Neural cell (in vitro differentiated cells): Measurements from ENCODE around the gene OR4D1. TPM values are rescaled to one million over a fixed set of nuclear protein-coding genes. Genes with fewer than 3 reads are reported as not detected.

Experiments
- H2AFZ ChIP-seq: fragments of 200-600, 300-800 bp; sonication (generic), shearing (Covaris generic); 2 replicates; pipeline ENCODE4 v1.6.0; 2014; ENCODE audit warnings: low read depth, mild to moderate bottlenecking, antibody characterized with exemption, low read length, moderate library complexity
- H3F3A ChIP-seq: fragments of 200-600 bp; shearing (Covaris generic); 2 replicates; pipeline ENCODE4 v1.6.1; 2016; ENCODE audit warnings: mild to moderate bottlenecking, moderate library complexity, mixed read lengths, antibody characterized with exemption, low read length; ENCODE audit not compliant: insufficient read depth, poor library complexity, severe bottlenecking
- H3K27ac ChIP-seq: fragments of 200-600, 300-800 bp; sonication (generic), shearing (Covaris generic); 2 replicates; pipeline ENCODE4 v1.5.1; 2014; ENCODE audit warnings: mild to moderate bottlenecking, low read length, moderate library complexity
- H3K27me3 ChIP-seq: fragments of 300-800, 200-600 bp; sonication (generic), shearing (Covaris generic); 2 replicates; pipeline ENCODE4 v1.6.0; 2014; ENCODE audit warnings: mild to moderate bottlenecking, low read depth, low read length, moderate library complexity; ENCODE audit not compliant: insufficient read depth
- H3K36me3 ChIP-seq: fragments of 300-800, 200-600 bp; sonication (generic), shearing (Covaris generic); 2 replicates; pipeline ENCODE4 v1.5.1; 2014; ENCODE audit warnings: mild to moderate bottlenecking, antibody characterized with exemption, low read length, moderate library complexity; ENCODE audit not compliant: insufficient read depth
- H3K4me2 ChIP-seq: fragments of 300-800, 200-600 bp; sonication (generic), shearing (Covaris generic); 2 replicates; pipeline ENCODE4 v1.6.0; 2014; ENCODE audit warnings: mild to moderate bottlenecking, low read length
- H3K4me3 ChIP-seq: fragments of 300-800, 200-600 bp; sonication (generic), shearing (Covaris generic); 2 replicates; pipeline ENCODE4 v1.5.1; 2014; ENCODE audit warnings: mild to moderate bottlenecking, low read length, moderate library complexity
- H3K79me2 ChIP-seq: fragments of 200-600 bp; shearing (Covaris generic); replicated peaks from 2 replicates; pipeline ENCODE4 v1.6.0; 2014; ENCODE audit warnings: mild to moderate bottlenecking, low read length, moderate library complexity; ENCODE audit not compliant: insufficient read depth
- H3K9ac ChIP-seq: fragments of 300-800, 200-600 bp; sonication (generic), shearing (Covaris generic); 2 replicates; pipeline ENCODE4 v1.6.1; 2016; ENCODE audit warnings: mild to moderate bottlenecking, low read length, mixed read lengths
- H3K9me2 ChIP-seq: fragments of 200-600 bp; shearing (Covaris generic); 2 replicates; pipeline ENCODE4 v1.6.1; 2016; ENCODE audit warnings: mild to moderate bottlenecking, low read length, mixed read lengths; ENCODE audit not compliant: insufficient read depth
- H3K9me3 ChIP-seq: fragments of 200-600, 300-800 bp; sonication (generic), shearing (Covaris generic); 2 replicates; pipeline ENCODE4 v1.6.1; 2016; ENCODE audit warnings: mild to moderate bottlenecking, mixed run types, low read length, moderate library complexity, mixed read lengths
- H4K20me1 ChIP-seq: fragments of 200-600 bp; shearing (Covaris generic); 2 replicates; pipeline ENCODE4 v1.6.1; 2016; ENCODE audit warnings: mild to moderate bottlenecking, mixed run types; ENCODE audit not compliant: insufficient read depth
- CTCF ChIP-seq: fragments of 450-650 bp; IDR thresholded peaks from 2 replicates; pipeline ENCODE4 v1.5.1; 2014; ENCODE audit warnings: antibody characterized with exemption, mild to moderate bottlenecking, moderate library complexity; ENCODE audit not compliant: poor library complexity, severe bottlenecking
- EP300 ChIP-seq: fragments of 450-650 bp; conservative IDR thresholded peaks from 2 replicates; pipeline ENCODE4 v1.6.1; 2014; ENCODE audit warnings: antibody characterized with exemption, mild to moderate bottlenecking, moderate library complexity; ENCODE audit not compliant: poor library complexity, severe bottlenecking
- EZH2 ChIP-seq: fragments of 200-600, 300-800 bp; shearing (Covaris generic), sonication (generic); IDR thresholded peaks from 2 replicates; pipeline ENCODE4 v1.6.1; 2014; ENCODE audit warnings: antibody characterized with exemption, low read length, borderline replicate concordance, mild to moderate bottlenecking; ENCODE audit not compliant: insufficient read depth, poor library complexity, severe bottlenecking
- MXI1 ChIP-seq: fragments of 450-650 bp; conservative IDR thresholded peaks from 2 replicates; pipeline ENCODE4 v1.6.1; 2014; ENCODE audit warnings: antibody characterized with exemption, mild to moderate bottlenecking; ENCODE audit not compliant: poor library complexity, severe bottlenecking
- POLR2AphosphoS5 ChIP-seq: IDR thresholded peaks from 2 replicates; pipeline ENCODE4 v1.6.1; 2012
- RAD21 ChIP-seq: fragments of 450-650 bp; conservative IDR thresholded peaks from 2 replicates; pipeline ENCODE4 v1.6.1; 2014; ENCODE audit warnings: antibody characterized with exemption, mild to moderate bottlenecking, moderate library complexity
- REST ChIP-seq: IDR thresholded peaks from 2 replicates; pipeline ENCODE4 v1.6.1; 2012; ENCODE audit warnings: borderline replicate concordance
- SMC3 ChIP-seq: fragments of 450-650 bp; conservative IDR thresholded peaks from 2 replicates; pipeline ENCODE4 v1.6.1; 2014; ENCODE audit warnings: antibody characterized with exemption, mild to moderate bottlenecking, moderate library complexity; ENCODE audit not compliant: poor library complexity
- TAF1 ChIP-seq: IDR thresholded peaks from 2 replicates; pipeline ENCODE4 v1.6.1; 2012; ENCODE audit warnings: low read depth
- polyA plus RNA-seq: library from polyadenylated mRNA; depleted of rRNA; stranded (reverse); fragments of >200 nt; gene quantifications from 2 replicates; pipeline ENCODE4 v1.2.3, GENCODE V29; 2014

The OR4D1 gene
- polyA plus RNA-seq, 1 donor from 2014 or later, result not detected

- Histone ChIP-seq H3K4me3 (no peak overlapping the region), H3K79me2 (no peaks in the 10 kb centered on the region), H3K27me3 (peaks cover 67% of the 10 kb centered on the region)
Observed at GRCh38 chr17:58153046-58153445, 4.9 kb downstream of the OR4D1 start.

GRCh38 chr17:58153671-58154070, 5.5 kb downstream of the OR4D1 start:
- no peak overlapping the region for H2AFZ ChIP-seq
- no peak overlapping the region for H3K27ac ChIP-seq
- no peaks in the 10 kb centered on the region for H3F3A ChIP-seq
- H4K20me1 ChIP-seq, result no peaks in the 10 kb centered on the region
- H3K9ac ChIP-seq, result no peak overlapping the region
- H3K79me2 ChIP-seq, result no peaks in the 10 kb centered on the region
- H3K9me3 ChIP-seq, result no peaks in the 10 kb centered on the region
- H3K36me3 ChIP-seq, result no peaks in the 10 kb centered on the region
- no peak overlapping the region for H3K4me3 ChIP-seq
- peaks cover 73% of the 10 kb centered on the region for H3K27me3 ChIP-seq
- no peak overlapping the region for H3K4me2 ChIP-seq
- no peaks in the 10 kb centered on the region for H3K9me2 ChIP-seq
- no peak for TF ChIP-seq SMC3
- no peak for TF ChIP-seq EP300
- TF ChIP-seq RAD21, result no peak
- no peak for TF ChIP-seq POLR2AphosphoS5
- no peak for TF ChIP-seq CTCF
- no peak for TF ChIP-seq MXI1
- TF ChIP-seq TAF1, result no peak

More at GRCh38 chr17:58153046-58153445, 4.9 kb downstream of the OR4D1 start:
- Histone ChIP-seq H3K4me2 (no peak overlapping the region), H4K20me1 (no peaks in the 10 kb centered on the region), H3K9ac (no peak overlapping the region), H3F3A (no peaks in the 10 kb centered on the region), H3K9me2 (no peaks in the 10 kb centered on the region), H3K9me3 (no peaks in the 10 kb centered on the region), H3K27ac (no peak overlapping the region), H2AFZ (no peak overlapping the region), H3K36me3 (no peaks in the 10 kb centered on the region)
- TF ChIP-seq EZH2, result no peak
- TF ChIP-seq MXI1, result no peak
- no peak for TF ChIP-seq CTCF
- no peak for TF ChIP-seq POLR2AphosphoS5
- TF ChIP-seq EP300, result no peak
- TF ChIP-seq REST, result no peak
- TF ChIP-seq TAF1, result no peak
- no peak for TF ChIP-seq RAD21
- TF ChIP-seq SMC3, result no peak
